GM19468 (cell line): ENCODE measurements around the gene PRRT2.
"Not testable (repeated sequence)": the region's sequence is repeated elsewhere in the genome, so short reads cannot be mapped to it uniquely, and the experiment has no call there.

Experiments used
- ATAC-seq: cut with Tn5 transposase; IDR thresholded peaks from one replicate; pipeline ENCODE4 v1.9.1; 2021; ENCODE audit warnings: mild to moderate bottlenecking, moderate library complexity, moderate number of reproducible peaks; ENCODE audit not compliant: unreplicated experiment; ENCODE audit errors: extremely low read depth

PRRT2 gene

DNA sequence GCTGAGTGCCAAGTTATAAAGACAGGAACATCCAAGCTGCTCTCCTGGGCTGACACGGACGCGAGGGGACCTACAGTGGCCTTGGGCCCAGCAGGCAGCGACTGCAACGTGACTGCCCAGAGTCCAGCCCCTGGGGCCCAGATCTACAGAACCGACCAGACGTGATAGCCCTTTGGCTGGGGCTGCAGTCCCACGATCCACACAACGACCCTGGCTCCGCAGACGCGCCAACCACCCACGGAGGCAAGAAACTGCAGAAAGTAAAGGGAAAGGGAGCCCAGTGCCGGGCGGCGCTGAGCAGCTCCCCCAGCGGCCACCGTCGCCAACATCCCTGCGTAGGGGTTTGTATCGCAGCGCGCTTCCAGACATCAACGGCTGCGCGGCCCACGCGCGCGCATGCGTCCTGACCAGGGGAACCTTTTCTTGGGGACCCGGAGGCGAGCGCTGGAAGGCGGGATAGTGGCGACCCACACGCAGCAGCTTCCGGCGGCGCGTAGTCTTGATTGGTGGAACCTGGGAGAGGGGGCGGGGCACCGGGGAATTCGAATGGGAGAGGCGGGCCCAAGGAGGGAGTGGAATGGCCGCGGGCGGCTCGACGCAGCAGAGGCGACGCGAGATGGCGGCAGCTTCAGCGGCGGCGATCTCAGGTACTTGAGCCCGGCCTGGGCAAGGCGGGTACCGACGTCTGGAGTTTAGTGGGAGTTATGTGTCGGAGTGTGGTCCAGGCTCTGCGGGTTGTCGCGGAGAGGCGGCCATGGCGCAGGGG is 21.6 kb upstream of the PRRT2 start, which contains the start of gene KIF22:
KIF22 (plus strand) TSS at position 569 of the 766 bp plus-strand sequence; CDS start at position 578, 9 bp downstream.
- ATAC-seq, result peak; percentile 88

DNA sequence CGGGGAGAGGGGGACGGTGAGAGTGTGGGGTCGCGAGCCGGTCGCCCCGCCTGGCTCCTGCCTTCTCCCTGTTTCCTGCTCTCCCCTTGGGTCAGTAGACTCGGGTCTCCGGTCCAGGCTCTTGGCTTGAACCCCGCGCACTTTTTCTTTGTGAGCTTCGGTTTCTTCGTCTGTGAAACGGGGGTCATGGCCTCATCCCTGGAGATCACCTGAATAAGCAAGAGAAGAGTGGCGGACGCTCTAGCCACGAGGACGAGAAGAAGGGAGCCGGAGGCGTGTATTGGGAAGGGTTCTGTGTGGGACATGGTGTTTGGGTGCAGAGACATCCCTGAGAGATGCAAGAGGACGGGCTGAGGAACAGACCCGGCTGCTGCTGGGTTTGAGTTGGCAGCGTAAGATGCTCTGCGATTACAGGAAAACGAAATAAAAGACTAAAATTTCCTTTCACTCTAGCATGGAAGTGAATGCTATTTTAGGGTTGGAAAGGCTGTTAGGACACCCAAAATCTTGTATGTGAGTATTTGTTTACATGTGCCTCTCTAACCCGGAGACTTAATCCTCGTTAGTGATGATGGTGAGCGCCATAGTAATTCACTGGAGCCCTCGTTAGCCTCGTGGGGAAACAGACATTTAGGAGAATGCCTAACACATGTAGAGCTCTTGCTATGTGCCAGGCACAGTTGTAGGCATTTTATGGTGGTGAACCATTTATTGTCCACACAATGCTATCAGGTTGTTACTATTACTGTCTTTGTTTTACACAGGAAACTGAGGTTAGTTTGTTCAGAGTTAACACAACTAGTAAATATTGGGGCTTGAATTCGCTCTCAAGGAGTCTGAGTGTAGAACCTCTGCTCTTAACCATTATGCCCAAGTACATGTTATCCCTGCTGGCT is 20.8 kb upstream of the PRRT2 start:
- no peak for ATAC-seq

DNA sequence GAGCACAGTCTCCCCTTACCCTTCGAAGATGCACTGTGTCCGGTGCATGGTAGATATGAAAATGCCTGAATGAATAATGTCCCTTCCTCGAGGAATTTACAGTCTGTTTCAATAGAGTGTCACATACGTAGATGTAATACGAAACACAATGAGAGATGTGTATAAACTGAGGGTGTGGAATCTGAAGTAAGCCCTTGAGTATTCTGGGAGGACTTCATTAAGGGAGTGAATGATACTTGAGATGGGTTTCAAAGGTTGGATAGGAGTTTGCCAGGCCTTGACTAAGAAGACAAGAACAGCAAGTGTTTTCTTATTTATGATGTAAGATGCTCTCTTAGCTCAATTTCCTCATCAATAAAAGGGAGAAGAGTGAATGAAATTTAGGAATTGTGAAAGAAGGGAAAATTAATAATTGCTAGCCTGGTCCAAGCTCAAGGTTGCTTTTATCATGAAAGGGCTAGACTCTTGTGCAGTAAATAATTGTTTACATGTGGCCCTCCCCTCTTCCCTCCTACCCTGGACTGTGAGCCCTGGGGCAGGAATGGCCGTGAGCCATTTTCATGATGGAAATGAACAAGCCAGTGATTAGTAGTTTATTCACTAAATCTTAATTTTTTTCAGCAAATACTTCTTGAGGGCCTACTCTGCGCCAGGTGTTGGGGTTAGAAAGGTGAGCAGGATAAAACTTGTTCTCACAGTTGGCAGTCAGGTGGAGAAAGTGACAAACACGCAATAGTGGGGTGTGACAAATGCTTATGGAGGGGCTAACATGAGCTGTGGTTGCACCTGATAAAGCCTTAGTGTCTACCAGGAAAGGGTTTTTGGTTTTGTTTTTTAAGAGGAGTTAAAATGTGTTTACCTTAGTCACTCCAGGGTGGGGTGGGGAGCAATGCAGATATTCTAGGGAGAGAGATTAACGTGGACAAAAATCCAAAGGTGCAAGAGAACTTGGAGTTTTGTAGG is 19.9 kb upstream of the PRRT2 start:
- ATAC-seq, result no peak

DNA sequence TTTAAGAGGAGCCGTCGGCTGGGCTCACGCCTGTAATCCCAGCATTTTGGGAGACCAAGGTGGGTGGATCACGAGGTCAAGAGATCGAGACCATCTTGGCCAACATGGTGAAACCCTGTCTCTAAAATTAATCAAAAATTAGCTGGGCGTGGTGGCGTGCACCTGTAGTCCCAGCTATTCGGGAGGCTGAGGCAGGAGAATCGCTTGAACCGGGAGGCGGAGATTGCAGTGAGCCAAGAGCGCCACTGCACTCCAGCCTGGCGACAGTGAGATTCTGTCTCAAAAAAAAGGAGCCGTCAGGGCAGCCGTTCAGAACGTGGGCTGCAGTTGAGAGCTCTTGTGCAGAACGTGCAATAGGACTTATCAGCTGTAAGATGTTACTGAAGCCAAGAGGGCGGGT is 18.8 kb upstream of the PRRT2 start:
- not testable (repeated sequence) for ATAC-seq

- ATAC-seq, result no peak
Observed at GRCh38 chr16:29794231-29794710, 17.7 kb upstream of the PRRT2 start.

- no peak for ATAC-seq
Observed at GRCh38 chr16:29802416-29802935, 9.5 kb upstream of the PRRT2 start.

- no peak for ATAC-seq
Observed at GRCh38 chr16:29804020-29804419, 8.0 kb upstream of the PRRT2 start.

- ATAC-seq, result no peak
Observed at GRCh38 chr16:29804455-29805231, 7.3 kb upstream of the PRRT2 start.

GRCh38 chr16:29805232-29806098 is 6.5 kb upstream of the PRRT2 start:
- peak; percentile 33 for ATAC-seq

- ATAC-seq, result no peak
Observed at GRCh38 chr16:29806099-29806579, 5.9 kb upstream of the PRRT2 start, which contains the start of gene MAZ. Gene MAZ (plus strand): TSS chr16:29806529. CDS start chr16:29806702, 173 bp downstream.

DNA sequence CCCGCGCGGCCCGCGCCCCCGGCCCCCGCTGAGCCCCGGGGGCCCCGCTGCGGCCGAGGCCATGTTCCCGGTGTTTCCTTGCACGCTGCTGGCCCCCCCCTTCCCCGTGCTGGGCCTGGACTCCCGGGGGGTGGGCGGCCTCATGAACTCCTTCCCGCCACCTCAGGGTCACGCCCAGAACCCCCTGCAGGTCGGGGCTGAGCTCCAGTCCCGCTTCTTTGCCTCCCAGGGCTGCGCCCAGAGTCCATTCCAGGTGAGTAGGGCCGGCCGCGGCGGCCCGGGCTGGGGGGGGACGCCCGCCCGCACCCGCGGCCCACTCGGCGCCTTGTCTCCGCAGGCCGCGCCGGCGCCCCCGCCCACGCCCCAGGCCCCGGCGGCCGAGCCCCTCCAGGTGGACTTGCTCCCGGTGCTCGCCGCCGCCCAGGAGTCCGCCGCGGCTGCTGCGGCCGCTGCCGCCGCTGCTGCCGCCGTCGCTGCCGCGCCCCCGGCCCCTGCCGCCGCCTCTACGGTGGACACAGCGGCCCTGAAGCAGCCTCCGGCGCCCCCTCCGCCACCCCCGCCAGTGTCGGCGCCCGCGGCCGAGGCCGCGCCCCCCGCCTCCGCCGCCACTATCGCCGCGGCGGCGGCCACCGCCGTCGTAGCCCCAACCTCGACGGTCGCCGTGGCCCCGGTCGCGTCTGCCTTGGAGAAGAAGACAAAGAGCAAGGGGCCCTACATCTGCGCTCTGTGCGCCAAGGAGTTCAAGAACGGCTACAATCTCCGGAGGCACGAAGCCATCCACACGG is 5.2 kb upstream of the PRRT2 start:
- no peak for ATAC-seq

- ATAC-seq, result no peak
Observed at GRCh38 chr16:29807426-29808218, 4.4 kb upstream of the PRRT2 start.

GRCh38 chr16:29808219-29808900 is 3.6 kb upstream of the PRRT2 start:
- ATAC-seq, result no peak

GRCh38 chr16:29809031-29809747 is 2.8 kb upstream of the PRRT2 start:
- no peak for ATAC-seq
